ENCODE data around the gene RFX6.

Gene RFX6

DNA sequence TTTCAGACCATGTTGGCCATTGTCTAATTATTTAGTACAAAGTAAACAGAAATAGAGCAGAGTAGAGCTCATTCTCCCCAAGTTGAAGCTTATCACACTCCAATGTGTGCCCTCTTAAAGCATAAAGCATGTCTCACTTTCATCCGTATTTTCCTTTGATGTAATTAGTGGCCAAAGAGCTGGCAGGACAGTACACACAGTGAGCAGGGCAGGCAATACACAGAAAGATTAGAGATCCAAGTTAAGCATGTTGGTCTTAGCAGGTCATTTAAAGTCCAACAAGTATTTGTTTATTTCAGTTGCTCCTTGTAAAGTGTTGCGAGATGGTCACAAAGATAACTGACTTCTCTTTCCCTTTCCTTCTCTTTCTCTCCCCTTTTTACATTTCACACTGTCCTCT is 47.2 kb downstream of the RFX6 start (continued):
- TF ChIP-seq, protein P1, sequence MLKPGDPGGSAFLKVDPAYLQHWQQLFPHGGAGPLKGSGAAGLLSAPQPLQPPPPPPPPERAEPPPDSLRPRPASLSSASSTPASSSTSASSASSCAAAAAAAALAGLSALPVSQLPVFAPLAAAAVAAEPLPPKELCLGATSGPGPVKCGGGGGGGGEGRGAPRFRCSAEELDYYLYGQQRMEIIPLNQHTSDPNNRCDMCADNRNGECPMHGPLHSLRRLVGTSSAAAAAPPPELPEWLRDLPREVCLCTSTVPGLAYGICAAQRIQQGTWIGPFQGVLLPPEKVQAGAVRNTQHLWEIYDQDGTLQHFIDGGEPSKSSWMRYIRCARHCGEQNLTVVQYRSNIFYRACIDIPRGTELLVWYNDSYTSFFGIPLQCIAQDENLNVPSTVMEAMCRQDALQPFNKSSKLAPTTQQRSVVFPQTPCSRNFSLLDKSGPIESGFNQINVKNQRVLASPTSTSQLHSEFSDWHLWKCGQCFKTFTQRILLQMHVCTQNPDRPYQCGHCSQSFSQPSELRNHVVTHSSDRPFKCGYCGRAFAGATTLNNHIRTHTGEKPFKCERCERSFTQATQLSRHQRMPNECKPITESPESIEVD (tag by site-specific recombination; IDR thresholded peaks at IDR 0.05), result no peak
- no peak for TF ChIP-seq ZNF501 (tag by site-specific recombination; IDR thresholded peaks at IDR 0.05)

DNA sequence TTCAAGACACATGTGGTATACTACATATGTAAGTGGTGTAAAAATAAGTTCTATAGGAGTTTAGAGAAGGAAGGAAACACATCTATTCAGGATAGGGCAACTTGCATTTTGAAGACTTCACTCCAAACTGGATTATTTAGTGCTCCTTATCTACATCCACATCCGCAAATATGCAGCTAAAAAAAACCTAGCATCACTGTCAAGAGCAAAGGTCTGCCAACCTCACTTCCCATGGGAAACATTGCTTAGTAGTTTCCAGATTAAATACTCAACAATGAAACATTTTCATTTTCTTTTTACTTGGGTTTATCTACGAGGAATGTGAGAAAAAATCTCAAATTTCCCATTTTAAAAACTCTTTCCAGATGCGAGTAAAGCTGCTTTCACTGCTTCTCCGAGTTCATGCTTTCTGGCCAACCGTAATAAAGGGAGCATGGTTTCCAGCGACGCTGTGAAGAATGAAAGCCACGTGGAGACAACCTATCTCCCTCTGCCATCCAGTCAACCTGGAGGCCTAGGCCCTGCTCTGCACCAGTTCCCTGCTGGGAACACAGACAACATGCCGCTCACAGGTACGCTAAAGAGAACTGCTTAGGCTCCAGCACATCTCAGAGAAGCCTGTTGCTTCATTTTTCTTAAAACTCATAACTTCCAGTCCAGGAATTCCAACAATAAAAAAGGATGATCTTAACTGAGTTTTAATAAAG is 48.2 kb downstream of the RFX6 start:
- no peaks in the 10 kb centered on the region for H3K36me3 ChIP-seq (ENCODE audit: control insufficient read depth in 2 of 2, insufficient read depth in 1 of 2, low read length in 2 of 2)
- CTCF ChIA-PET, result no interaction called here
- H3K4me1 ChIP-seq (ENCODE audit: control insufficient read depth, insufficient read depth, low read length), result peaks cover 17% of the 10 kb centered on the region; the same call in 1 of the 2 replicates
- H3K27ac ChIP-seq (ENCODE audit: extremely low read depth, low read depth, low read length), result no peak overlapping the region
- H3K9me3 ChIP-seq (ENCODE audit: control insufficient read depth, insufficient read depth, low read depth, low read length), result no peaks in the 10 kb centered on the region
- POLR2A ChIA-PET, result no interaction called here
- peak; percentile 53; the same call in 1 of the 2 replicates for TF ChIP-seq SCRT2 (tag by site-specific recombination; IDR thresholded peaks at IDR 0.05)
- no peak for TF ChIP-seq ZNF624 (tag by site-specific recombination; IDR thresholded peaks at IDR 0.05)
- no peak overlapping the region for H3K4me3 ChIP-seq (ENCODE audit: low read depth, low read length)

GRCh38 chr6:116928677-116929076 is 51.6 kb downstream of the RFX6 start:
- peaks cover 27% of the 10 kb centered on the region for H3K4me1 ChIP-seq (ENCODE audit: control insufficient read depth, insufficient read depth, low read length)
- no peak overlapping the region for H3K27ac ChIP-seq (ENCODE audit: extremely low read depth, low read depth, low read length)
- ChIA-PET POLR2A (no interaction called here), CTCF (no interaction called here)
- TF ChIP-seq FEZF1 (tag by site-specific recombination; IDR thresholded peaks at IDR 0.05) (0 out of 2 replicates have a peak, but pooled peaks have one; percentile 8), GLIS1 (tag by site-specific recombination; IDR thresholded peaks at IDR 0.05) (peak; percentile 47; the same call in 1 of the 2 replicates), ZNF561 (tag by site-specific recombination; IDR thresholded peaks at IDR 0.05; ENCODE audit: borderline replicate concordance) (0 out of 2 replicates have a peak, but pooled peaks have one; percentile 29), ZNF24 (tag by site-specific recombination; IDR thresholded peaks at IDR 0.05) (peak; percentile 92), ATF2 (tag by site-specific recombination; IDR thresholded peaks at IDR 0.05; ENCODE audit: low read depth) (no peak)
- H3K4me3 ChIP-seq (ENCODE audit: low read depth, low read length), result no peak overlapping the region
- H3K36me3 ChIP-seq (ENCODE audit: control insufficient read depth in 2 of 2, insufficient read depth in 1 of 2, low read length in 2 of 2), result no peaks in the 10 kb centered on the region
- no peaks in the 10 kb centered on the region for H3K9me3 ChIP-seq (ENCODE audit: control insufficient read depth, insufficient read depth, low read depth, low read length)

DNA sequence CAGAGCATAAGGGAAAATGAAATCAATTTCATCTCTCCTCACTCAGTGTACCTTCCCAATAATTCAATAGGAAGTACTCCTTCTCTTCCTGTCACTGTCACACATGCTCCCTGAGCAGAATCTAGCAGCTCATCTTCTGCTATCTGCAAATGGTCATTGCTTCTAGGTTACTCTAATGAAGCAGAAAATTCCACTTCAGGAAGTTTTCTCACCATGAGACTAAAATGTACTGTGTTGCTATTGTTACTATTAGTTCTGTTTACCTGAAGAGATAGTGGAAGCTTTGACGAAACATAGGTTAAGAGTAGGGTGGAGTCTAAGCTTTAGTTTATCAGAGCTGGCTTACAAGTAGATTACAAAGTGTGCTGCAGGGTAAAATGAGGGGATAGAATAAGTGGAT is 52.8 kb downstream of the RFX6 start:
- H3K27ac ChIP-seq (ENCODE audit: extremely low read depth, low read depth, low read length), result no peak overlapping the region
- POLR2A ChIA-PET, result no interaction called here
- CTCF ChIA-PET, result interaction anchor here (0.7 kb wide), 1 partner anchor 34 kb away, joined by 4 read pairs; no protein-coding TSS in a partner anchor
- no peaks in the 10 kb centered on the region for H3K9me3 ChIP-seq (ENCODE audit: control insufficient read depth, insufficient read depth, low read depth, low read length)
- no peak overlapping the region for H3K4me3 ChIP-seq (ENCODE audit: low read depth, low read length)
- H3K36me3 ChIP-seq (ENCODE audit: control insufficient read depth in 2 of 2, insufficient read depth in 1 of 2, low read length in 2 of 2), result no peaks in the 10 kb centered on the region
- TF ChIP-seq ZNF426 (tag by site-specific recombination; IDR thresholded peaks at IDR 0.05) (no peak), ZNF529 (tag by site-specific recombination; IDR thresholded peaks at IDR 0.05; ENCODE audit: insufficient replicate concordance) (no peak), TCF7L2 (IDR thresholded peaks at IDR 0.05; ENCODE audit: borderline replicate concordance, low read depth, low read length) (no peak), ZBTB48 (tag by site-specific recombination; IDR thresholded peaks at IDR 0.05) (no peak), GLI2 (tag by site-specific recombination; IDR thresholded peaks at IDR 0.05; ENCODE audit: borderline replicate concordance, low read depth) (no peak), KLF9 (tag by site-specific recombination; IDR thresholded peaks at IDR 0.05; ENCODE audit: low read depth) (no peak), ZNF514 (tag by site-specific recombination; IDR thresholded peaks at IDR 0.05) (no peak)
- peaks cover 26% of the 10 kb centered on the region for H3K4me1 ChIP-seq (ENCODE audit: control insufficient read depth, insufficient read depth, low read length)

All from HEK293 (cell line).